Body of pancreas (tissue), 4 donors: ENCODE measurements around the gene KIAA0232. TPM values are rescaled to one million over a fixed set of nuclear protein-coding genes. Genes with fewer than 3 reads are reported as not detected.
A peak's percentile ranks its signal among the peaks of the same experiment; 100 is the strongest.

Source experiments
- ATAC-seq: fragments of 150-250 bp; one replicate; pipeline ENCODE4 v1.9.1; 2016
- DNase-seq, 4 donors: peaks; one replicate each; pipeline ENCODE4 v3.0.0-alpha.2; 2019
- H3K27ac ChIP-seq, 4 donors: fragments of 200-600 bp; sonication (generic); 1 replicate in 3 of 4; 2 replicates in 1 of 4; pipeline versions ENCODE4 v1.5.1 to v1.6.1; 2016 to 2019; ENCODE audit warnings: mild to moderate bottlenecking in 1 of 4, mixed read lengths in 1 of 4, moderate library complexity in 1 of 4
- H3K27me3 ChIP-seq, 2 donors: fragments of 200-600 bp; sonication (generic); one replicate each; pipeline ENCODE4 v1.6.0; 2016; ENCODE audit warnings: mild to moderate bottlenecking in 1 of 2
- H3K36me3 ChIP-seq, 2 donors: fragments of 200-600 bp; sonication (generic); replicated peaks in 1 of 2; 2 replicates each; pipeline ENCODE4 v1.5.1; 2016; ENCODE audit warnings: low read depth in 2 of 2; ENCODE audit not compliant: insufficient read depth in 1 of 2
- H3K4me1 ChIP-seq: fragments of 200-600 bp; sonication (generic); one replicate; pipeline ENCODE4 v1.6.0; 2016
- H3K4me3 ChIP-seq, 2 donors: fragments of 200-600 bp; sonication (generic); 1 replicate in 1 of 2; 2 replicates in 1 of 2; pipeline ENCODE4 v1.5.1; 2016 to 2019
- H3K9me3 ChIP-seq, 3 donors: fragments of 200-600 bp; sonication (generic); 1 replicate in 2 of 3; 2 replicates in 1 of 3; pipeline ENCODE4 v1.5.1; 2016
- CTCF ChIP-seq, 7 experiments: fragments of 450-650 bp in 4 of 7; fragments of 200-600 bp in 3 of 7; sonication (generic) in 3 of 7; IDR thresholded peaks; one replicate each; pipeline ENCODE4 v1.5.1; 2016 to 2019; ENCODE audit warnings: antibody characterized with exemption in 7 of 7
- POLR2A ChIP-seq, 3 donors: fragments of 450-650 bp; IDR thresholded peaks; one replicate each; pipeline ENCODE4 v1.6.1; 2016; ENCODE audit warnings: antibody characterized with exemption in 3 of 3, mild to moderate bottlenecking in 2 of 3
- WGBS, 2 donors: methylation state at CpG; one replicate each; pipeline ENCODE4 v1.1.5; 2017; 5-methylcytosine and 5-hydroxymethylcytosine counted together
- intact Hi-C: fragments of 100-400 bp; cut with DNase I; formaldehyde crosslinking; loops from one replicate; pipeline ENCODE4 v1.15.1; 2023
- total RNA-seq, 2 donors: library from RNA; depleted of rRNA; stranded (reverse); fragments of >200 nt; gene quantifications; one replicate each; pipeline ENCODE4 v1.1.0, GENCODE V29; 2016

KIAA0232 gene
- total RNA-seq, 2 donors from 2014 or later = 9.6 to 15.0 TPM

- H3K9me3 ChIP-seq = no peaks in the 10 kb centered on the region
- no peaks in the 10 kb centered on the region for H3K27me3 ChIP-seq
- WGBS, 2 donors = 88 to 90% methylated on average over 9 of the region's 9 CpGs
- H3K27ac ChIP-seq = no peak overlapping the region
- no peaks in the 10 kb centered on the region for H3K36me3 ChIP-seq
- TF ChIP-seq CTCF (IDR thresholded peaks at IDR 0.05) (no peak), POLR2A (IDR thresholded peaks at IDR 0.05) (no peak)
- intact Hi-C loops = loop anchor here (5.0 kb wide), 1 partner anchor 68 kb away; no protein-coding TSS in a partner anchor
- ATAC-seq (no peak), DNase-seq (no peak)
- no peak overlapping the region for H3K4me3 ChIP-seq
- H3K4me1 ChIP-seq = peaks cover 41% of the 10 kb centered on the region
Observed at GRCh38 chr4:6914448-6914847, 131.9 kb downstream of the KIAA0232 start.

GRCh38 chr4:6915041-6916005 lies 132.8 kb downstream of the KIAA0232 start:
- H3K4me3 ChIP-seq = no peak overlapping the region
- TF ChIP-seq POLR2A (IDR thresholded peaks at IDR 0.05) (no peak), CTCF (IDR thresholded peaks at IDR 0.05) (no peak)
- H3K27ac ChIP-seq = no peak overlapping the region
- H3K9me3 ChIP-seq = no peaks in the 10 kb centered on the region
- H3K27me3 ChIP-seq = no peaks in the 10 kb centered on the region
- H3K4me1 ChIP-seq = peaks cover 40% of the 10 kb centered on the region
- H3K36me3 ChIP-seq = no peaks in the 10 kb centered on the region
- DNase-seq = no peak
- 89 to 93% methylated on average over 10 to 18 of the region's 18 CpGs for whole genome bisulfite sequencing, 2 donors
- intact Hi-C loops = no loop called here
- ATAC-seq = no peak

GRCh38 chr4:6916069-6916586 lies 133.6 kb downstream of the KIAA0232 start:
- ATAC-seq = no peak
- 94% methylated on average over 12 of the region's 12 CpGs for WGBS, 2 donors
- H3K4me1 ChIP-seq = peaks cover 32% of the 10 kb centered on the region
- H3K27ac ChIP-seq = no peak overlapping the region
- H3K9me3 ChIP-seq = no peaks in the 10 kb centered on the region
- H3K27me3 ChIP-seq = no peaks in the 10 kb centered on the region
- no peak overlapping the region for H3K4me3 ChIP-seq
- TF ChIP-seq POLR2A (IDR thresholded peaks at IDR 0.05) = no peak
- TF ChIP-seq CTCF (IDR thresholded peaks at IDR 0.05) = no peak
- no peaks in the 10 kb centered on the region for H3K36me3 ChIP-seq
- DNase-seq = no peak
- intact Hi-C loops = no loop called here

- no peak for TF ChIP-seq CTCF (IDR thresholded peaks at IDR 0.05)
- TF ChIP-seq POLR2A (IDR thresholded peaks at IDR 0.05) = no peak
- Histone ChIP-seq H3K4me3 (no peak overlapping the region), H3K27ac (peak overlapping the region; percentile 32 to 64 (median 54)), H3K4me1 (peaks cover 27% of the 10 kb centered on the region), H3K36me3 (no peaks in the 10 kb centered on the region), H3K9me3 (no peaks in the 10 kb centered on the region), H3K27me3 (no peaks in the 10 kb centered on the region)
- WGBS, 2 donors = 69 to 70% methylated on average over 14 to 15 of the region's 15 CpGs
- intact Hi-C loops = no loop called here
- no peak for ATAC-seq
- peak in 2 of 4 donors; percentile 44 to 56 for DNase-seq
Observed at GRCh38 chr4:6916587-6917460, 134.3 kb downstream of the KIAA0232 start.
